ENCODE data around the gene HOXA10.

DNA sequence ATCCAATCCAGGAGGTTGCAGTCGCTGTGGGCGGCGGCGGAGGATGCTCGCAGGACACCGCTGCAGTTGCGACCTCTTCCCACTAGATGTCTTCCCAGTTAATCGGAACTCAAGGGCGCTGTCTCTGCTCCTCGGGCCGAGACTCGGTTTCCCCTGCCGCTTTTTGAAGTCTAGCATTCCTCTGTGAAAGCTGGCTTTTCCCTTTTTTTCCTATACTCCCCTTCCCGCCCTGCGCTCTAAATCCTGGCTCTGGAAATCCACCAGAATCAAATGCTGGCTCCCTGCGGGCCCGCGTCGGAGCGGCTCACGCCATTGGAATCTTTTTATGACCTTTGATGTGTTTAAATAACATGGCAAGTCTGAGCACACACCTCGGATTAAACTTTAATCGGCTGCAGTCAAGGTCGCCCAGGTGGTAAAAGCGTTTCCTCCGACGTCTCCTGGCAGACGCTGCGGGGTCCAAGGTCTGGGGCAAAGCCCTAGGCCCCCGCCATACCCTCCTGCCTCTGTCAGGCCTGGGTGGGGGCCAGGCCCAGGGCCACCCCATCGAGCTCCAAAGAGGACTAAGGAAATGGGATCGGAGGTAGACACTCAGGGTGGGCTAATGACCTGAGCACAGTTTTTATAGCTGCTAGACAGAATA lies 36.4 kb upstream of the HOXA10 start:
- TF ChIP-seq, protein P1, sequence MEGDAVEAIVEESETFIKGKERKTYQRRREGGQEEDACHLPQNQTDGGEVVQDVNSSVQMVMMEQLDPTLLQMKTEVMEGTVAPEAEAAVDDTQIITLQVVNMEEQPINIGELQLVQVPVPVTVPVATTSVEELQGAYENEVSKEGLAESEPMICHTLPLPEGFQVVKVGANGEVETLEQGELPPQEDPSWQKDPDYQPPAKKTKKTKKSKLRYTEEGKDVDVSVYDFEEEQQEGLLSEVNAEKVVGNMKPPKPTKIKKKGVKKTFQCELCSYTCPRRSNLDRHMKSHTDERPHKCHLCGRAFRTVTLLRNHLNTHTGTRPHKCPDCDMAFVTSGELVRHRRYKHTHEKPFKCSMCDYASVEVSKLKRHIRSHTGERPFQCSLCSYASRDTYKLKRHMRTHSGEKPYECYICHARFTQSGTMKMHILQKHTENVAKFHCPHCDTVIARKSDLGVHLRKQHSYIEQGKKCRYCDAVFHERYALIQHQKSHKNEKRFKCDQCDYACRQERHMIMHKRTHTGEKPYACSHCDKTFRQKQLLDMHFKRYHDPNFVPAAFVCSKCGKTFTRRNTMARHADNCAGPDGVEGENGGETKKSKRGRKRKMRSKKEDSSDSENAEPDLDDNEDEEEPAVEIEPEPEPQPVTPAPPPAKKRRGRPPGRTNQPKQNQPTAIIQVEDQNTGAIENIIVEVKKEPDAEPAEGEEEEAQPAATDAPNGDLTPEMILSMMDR (conservative IDR thresholded peaks at IDR 0.05), result peak; percentile 66; the same call in 1 of the 2 replicates
- TF ChIP-seq EZH2 (IDR thresholded peaks at IDR 0.05; ENCODE audit: low read depth), result no peak
